PFSK-1 (cell line): Measurements from ENCODE around the gene NT5DC1.

Source experiments
- FOXP2 ChIP-seq: optimal IDR thresholded peaks from 2 replicates; pipeline ENCODE3; 2011; ENCODE audit warnings: borderline replicate concordance, control low read depth, inconsistent platforms; ENCODE audit not compliant: insufficient read depth; ENCODE audit errors: extremely low read length, extremely low read depth
- POLR2AphosphoS5 ChIP-seq: IDR thresholded peaks from 2 replicates; pipeline ENCODE4 v1.6.1; 2012; ENCODE audit warnings: low read depth, mild to moderate bottlenecking, control low read depth, low read length, moderate library complexity
- SIN3A ChIP-seq: IDR thresholded peaks from 2 replicates; pipeline ENCODE4 v1.6.1; 2012; ENCODE audit warnings: mild to moderate bottlenecking, low read length, moderate library complexity, borderline replicate concordance; ENCODE audit not compliant: insufficient read depth
- TAF1 ChIP-seq: IDR thresholded peaks from 2 replicates; pipeline ENCODE4 v1.6.1; 2012; ENCODE audit warnings: low read length, control low read depth, borderline replicate concordance; ENCODE audit not compliant: insufficient read depth
- TF ChIP-seq, protein P1 (sequence below), 2 experiments: IDR thresholded peaks; 2 replicates each; pipeline versions ENCODE4 v1.6.1 to v1.8.0; 2011 to 2012; ENCODE audit warnings: low read depth in 2 of 2, low read length in 2 of 2, control low read depth in 1 of 2, inconsistent platforms in 1 of 2, mild to moderate bottlenecking in 1 of 2, moderate library complexity in 1 of 2; ENCODE audit not compliant: insufficient read depth in 1 of 2

Gene NT5DC1

DNA sequence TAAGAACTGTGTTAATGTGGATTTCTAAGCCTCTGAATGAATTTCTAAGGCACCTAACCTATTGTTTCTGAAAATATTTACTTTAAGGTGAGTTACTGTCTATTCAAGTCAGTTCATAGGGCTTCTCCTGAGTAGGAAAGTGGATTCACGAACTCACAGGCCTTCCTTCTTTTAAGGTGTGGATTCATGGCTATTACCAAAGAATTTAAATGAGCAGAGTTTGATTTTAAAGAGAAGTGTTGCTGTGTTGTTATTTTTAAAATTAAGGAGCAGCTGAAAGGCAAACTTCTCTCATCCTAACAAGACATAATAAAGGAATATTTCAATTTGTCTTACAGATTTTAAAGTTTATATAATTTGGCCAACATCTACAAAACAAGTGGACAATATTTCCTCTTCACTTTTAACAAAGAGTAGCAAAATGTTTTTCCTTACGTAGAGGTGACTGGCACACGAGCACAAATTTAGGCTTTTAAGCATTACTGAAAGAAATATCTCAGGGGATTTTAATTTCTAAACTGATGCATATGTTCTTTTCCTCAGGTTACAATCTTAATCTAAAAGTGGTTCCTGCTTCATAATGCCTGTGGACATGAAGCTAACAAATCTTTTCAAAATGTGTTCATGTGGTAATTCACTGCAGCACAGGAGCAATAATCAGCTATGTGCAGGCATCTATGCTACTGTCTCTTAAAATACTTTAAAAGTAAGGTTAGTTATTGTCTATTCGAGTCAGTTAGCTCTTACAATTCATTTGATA, 153.8 kb downstream of the NT5DC1 start:
- no peak for TF ChIP-seq FOXP2
- TF ChIP-seq POLR2AphosphoS5 = no peak
- no peak for TF ChIP-seq SIN3A
- TF ChIP-seq, protein P1, sequence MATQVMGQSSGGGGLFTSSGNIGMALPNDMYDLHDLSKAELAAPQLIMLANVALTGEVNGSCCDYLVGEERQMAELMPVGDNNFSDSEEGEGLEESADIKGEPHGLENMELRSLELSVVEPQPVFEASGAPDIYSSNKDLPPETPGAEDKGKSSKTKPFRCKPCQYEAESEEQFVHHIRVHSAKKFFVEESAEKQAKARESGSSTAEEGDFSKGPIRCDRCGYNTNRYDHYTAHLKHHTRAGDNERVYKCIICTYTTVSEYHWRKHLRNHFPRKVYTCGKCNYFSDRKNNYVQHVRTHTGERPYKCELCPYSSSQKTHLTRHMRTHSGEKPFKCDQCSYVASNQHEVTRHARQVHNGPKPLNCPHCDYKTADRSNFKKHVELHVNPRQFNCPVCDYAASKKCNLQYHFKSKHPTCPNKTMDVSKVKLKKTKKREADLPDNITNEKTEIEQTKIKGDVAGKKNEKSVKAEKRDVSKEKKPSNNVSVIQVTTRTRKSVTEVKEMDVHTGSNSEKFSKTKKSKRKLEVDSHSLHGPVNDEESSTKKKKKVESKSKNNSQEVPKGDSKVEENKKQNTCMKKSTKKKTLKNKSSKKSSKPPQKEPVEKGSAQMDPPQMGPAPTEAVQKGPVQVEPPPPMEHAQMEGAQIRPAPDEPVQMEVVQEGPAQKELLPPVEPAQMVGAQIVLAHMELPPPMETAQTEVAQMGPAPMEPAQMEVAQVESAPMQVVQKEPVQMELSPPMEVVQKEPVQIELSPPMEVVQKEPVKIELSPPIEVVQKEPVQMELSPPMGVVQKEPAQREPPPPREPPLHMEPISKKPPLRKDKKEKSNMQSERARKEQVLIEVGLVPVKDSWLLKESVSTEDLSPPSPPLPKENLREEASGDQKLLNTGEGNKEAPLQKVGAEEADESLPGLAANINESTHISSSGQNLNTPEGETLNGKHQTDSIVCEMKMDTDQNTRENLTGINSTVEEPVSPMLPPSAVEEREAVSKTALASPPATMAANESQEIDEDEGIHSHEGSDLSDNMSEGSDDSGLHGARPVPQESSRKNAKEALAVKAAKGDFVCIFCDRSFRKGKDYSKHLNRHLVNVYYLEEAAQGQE (IDR thresholded peaks at IDR 0.05; ENCODE audit: insufficient read depth in 1 of 2, low read depth in 2 of 2, low read length in 2 of 2) = no peak
- no peak for TF ChIP-seq TAF1

DNA sequence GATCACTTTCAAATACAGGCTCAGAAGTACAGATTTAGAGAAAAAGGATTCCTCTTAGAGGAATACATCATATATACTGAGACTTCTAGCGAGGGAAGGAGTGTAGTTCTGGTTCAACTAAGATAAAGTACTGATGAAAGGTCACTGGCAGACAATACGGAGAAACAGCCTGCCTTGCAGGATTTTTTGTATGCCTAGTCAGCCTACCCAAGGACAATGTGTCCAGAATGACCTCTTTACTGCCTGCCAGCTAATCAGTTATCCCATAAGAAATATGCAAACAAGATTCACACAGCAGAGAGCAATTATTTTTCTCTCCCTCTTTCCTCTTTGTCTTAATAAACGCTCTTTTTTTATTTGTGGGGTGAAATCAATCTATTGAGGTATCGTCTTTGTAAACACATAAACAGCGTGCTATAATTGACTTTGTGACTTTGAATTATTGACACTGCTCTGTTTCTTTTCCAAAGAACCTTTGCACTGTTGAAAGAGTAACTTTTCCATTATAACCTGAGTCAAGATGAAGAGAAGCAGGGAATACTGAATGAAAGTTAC, 154.7 kb downstream of the NT5DC1 start:
- TF ChIP-seq SIN3A (no peak), TAF1 (no peak), POLR2AphosphoS5 (no peak), FOXP2 (no peak)
- TF ChIP-seq, protein P1 (IDR thresholded peaks at IDR 0.05; ENCODE audit: insufficient read depth in 1 of 2, low read depth in 2 of 2, low read length in 2 of 2) = no peak

- no peak for TF ChIP-seq POLR2AphosphoS5
- no peak for TF ChIP-seq TAF1
- TF ChIP-seq SIN3A = no peak
- TF ChIP-seq, protein P1 (IDR thresholded peaks at IDR 0.05; ENCODE audit: insufficient read depth in 1 of 2, low read depth in 2 of 2, low read length in 2 of 2) = no peak
- TF ChIP-seq FOXP2 = no peak
Measured at GRCh38 chr6:116256694-116257093, 156.0 kb downstream of the NT5DC1 start.

- no peak for TF ChIP-seq SIN3A
- TF ChIP-seq, protein P1 (IDR thresholded peaks at IDR 0.05; ENCODE audit: insufficient read depth in 1 of 2, low read depth in 2 of 2, low read length in 2 of 2) = no peak
- TF ChIP-seq TAF1 = no peak
- no peak for TF ChIP-seq FOXP2
- no peak for TF ChIP-seq POLR2AphosphoS5
Measured at GRCh38 chr6:116258520-116258919, 157.9 kb downstream of the NT5DC1 start.
